ENCODE measurements around the gene GNG12.

DNA sequence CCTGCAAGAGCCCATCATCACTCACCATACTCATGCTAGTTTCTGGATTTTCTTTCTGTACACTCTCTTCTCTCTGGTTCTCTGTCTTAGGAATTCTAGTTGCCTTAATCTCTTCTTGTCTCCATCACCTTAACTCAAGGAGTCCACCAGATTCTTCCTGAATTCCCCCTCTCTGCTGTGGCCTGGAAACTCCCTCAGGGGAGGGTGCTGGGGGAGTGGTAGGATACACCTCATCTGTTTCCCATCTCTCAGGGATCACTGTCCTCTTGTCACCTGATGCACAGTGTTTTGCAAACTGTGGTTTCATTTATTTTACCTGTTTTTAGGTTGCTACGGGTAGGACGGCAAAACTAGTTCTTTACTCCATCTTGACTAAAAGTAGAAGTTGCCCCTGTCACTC is 6.6 kb upstream of the GNG12 start:
- TF ChIP-seq, protein P1, sequence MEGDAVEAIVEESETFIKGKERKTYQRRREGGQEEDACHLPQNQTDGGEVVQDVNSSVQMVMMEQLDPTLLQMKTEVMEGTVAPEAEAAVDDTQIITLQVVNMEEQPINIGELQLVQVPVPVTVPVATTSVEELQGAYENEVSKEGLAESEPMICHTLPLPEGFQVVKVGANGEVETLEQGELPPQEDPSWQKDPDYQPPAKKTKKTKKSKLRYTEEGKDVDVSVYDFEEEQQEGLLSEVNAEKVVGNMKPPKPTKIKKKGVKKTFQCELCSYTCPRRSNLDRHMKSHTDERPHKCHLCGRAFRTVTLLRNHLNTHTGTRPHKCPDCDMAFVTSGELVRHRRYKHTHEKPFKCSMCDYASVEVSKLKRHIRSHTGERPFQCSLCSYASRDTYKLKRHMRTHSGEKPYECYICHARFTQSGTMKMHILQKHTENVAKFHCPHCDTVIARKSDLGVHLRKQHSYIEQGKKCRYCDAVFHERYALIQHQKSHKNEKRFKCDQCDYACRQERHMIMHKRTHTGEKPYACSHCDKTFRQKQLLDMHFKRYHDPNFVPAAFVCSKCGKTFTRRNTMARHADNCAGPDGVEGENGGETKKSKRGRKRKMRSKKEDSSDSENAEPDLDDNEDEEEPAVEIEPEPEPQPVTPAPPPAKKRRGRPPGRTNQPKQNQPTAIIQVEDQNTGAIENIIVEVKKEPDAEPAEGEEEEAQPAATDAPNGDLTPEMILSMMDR (IDR thresholded peaks at IDR 0.05) = no peak
- TF ChIP-seq POLR2A (IDR thresholded peaks at IDR 0.05) = no peak

Data from adrenal gland (tissue), 5 donors.